GM21390 (cell line): ENCODE measurements around the gene C11orf98.
"Not testable (repeated sequence)": the region's sequence is repeated elsewhere in the genome, so short reads cannot be mapped to it uniquely, and the experiment has no call there.

Experiments
- ATAC-seq: cut with Tn5 transposase; IDR thresholded peaks from one replicate; pipeline ENCODE4 v1.9.1; 2021; ENCODE audit not compliant: unreplicated experiment

The C11orf98 gene

DNA sequence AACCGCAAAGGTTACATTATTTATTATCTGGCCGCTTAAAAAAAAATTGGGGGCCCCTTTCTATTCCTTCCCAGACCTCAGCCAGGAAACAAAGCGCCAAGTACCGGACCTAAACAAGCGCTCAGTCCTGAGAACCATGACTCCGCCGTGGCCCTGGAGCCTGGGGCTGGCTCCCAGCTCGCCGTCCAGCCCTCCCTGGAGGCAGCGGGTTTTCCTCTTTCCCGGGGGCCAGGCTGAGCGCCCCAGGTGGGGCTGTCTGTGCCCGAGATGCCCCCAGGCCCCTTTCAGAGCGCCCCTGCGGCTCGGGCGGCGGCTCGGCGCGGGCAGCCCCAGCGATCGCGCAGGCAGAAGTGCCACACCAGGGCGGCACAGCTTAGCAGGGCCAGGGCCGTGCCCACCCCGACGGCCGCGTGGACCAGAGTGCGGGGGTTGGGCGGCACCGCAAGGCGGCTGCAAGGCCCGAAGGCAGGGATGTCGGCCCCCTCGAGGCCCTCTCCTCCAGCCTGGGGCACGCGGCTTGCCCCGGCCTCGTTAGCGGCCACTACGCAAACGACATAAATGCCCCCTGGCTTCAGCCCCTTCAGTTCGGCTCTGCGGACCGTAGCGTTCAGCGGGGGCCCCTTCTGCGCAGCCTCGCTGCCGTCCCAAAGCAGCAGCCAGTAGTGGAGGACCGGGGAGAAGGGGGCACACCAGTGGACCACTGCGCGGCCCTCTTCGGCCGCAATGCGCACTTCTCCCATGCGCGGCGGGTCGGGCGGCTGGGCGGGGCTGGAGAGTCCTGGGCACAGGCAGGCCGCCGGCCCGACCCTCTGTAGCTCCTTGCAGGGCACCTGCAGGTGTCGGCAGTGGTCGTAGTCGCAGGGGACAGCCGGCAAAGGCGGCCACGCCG is 22.7 kb upstream of the C11orf98 start:
- ATAC-seq = no peak

DNA sequence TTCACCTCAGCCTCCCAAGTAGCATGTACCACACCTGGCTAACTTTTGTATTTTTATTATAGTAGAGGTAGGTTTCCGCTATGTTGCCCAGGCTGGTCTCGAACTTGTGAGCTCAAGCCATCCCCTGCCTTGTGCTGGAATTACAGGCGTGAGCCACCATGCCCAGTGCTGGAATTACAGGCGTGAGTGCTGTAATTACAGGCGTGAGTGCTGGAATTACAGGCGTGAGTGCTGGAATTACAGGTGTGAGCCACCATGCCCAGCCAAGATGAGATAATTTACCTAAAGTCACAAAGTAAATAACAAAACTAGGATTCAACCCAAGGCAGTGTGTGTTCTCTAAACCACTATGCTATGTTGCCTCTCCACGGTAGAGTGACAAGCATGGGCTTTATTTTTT is 17.5 kb upstream of the C11orf98 start:
- no peak for ATAC-seq

DNA sequence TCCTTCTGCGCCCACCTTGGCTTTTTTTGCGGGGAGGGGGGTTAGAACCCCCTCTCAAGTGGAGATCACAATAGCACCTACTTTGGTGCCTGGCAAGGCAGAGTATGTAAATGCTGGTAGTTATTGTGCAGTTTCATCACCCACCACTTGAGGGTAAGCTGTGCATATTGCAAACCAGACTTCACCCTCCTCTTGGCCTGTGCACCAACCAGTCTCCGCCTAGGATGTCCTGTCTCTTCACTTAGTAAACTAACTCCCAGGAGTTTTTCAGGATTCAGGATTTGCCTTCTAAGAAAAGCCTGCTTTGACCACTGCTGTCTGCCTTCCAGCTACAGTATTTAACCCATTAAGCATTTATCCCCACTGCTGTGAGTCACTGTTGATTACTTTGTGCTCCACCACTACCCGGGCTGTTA is 15.8 kb upstream of the C11orf98 start:
- peak; percentile 57 for ATAC-seq

DNA sequence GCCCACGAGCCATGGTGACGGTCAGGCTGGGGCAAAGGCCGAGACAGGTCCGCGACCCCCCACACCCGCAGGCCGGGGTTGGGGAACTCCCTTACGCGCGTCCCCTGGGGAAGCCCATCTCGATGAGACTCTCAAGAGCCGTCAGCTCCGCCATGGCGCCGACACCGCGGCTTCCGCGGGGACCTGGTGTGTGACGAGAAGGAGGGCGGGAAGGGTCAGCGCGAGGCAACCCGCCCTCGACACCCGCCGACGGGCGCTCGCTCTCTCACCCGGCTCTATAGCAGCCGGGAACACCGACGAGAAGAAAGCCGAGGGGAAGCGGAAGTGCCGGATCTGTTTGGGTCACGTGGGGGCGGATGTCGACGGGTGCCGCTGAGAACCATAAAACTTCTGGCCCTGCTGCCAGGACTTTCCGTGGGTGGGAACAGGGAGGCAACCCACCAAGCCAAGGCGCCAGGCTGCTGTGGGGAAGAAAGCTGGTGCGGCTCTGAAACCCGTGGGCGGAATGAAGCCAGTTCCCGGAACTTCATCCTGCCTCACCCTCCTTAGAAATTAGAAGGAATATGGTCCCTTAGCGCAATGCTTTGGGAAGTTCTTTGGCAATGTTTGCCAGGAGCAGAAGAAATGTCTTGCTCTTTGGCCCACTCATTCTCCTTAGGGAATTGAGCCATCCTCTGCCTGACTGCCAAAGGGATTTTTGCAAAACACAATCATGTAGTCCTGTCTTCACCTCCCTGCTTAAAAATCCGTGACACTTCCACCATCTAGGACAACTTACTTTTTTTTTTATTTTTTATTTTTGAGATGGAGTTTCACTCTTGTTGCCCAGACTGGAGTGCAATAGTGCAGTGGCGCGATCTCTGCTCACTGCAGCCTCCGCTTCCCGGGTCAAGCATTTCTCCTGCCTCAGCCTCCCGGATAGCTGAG is 14.0 kb upstream of the C11orf98 start, which contains the start of gene UBXN1:
TSS of gene UBXN1 (minus strand) at position 304 of the 927 bp plus-strand sequence. CDS start at position 154, 150 bp downstream.
- ATAC-seq = peak; percentile 74

DNA sequence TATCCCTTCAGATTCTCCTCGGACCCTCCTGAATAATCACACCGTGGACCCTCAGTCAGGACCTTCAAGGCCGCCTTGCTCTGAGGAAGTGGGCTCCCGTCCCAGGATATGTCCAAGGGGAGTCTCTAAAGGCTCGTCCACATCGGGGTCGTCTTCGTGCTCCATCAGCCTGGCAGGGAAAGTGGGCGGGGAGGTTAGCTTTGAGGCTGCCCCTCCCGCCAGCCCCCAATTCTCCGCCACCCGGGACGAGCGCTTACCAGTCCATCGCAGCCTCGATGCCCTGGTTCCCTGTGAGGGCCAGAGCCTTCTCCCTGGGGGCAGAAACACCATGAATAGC is 13.4 kb upstream of the C11orf98 start:
- no peak for ATAC-seq

DNA sequence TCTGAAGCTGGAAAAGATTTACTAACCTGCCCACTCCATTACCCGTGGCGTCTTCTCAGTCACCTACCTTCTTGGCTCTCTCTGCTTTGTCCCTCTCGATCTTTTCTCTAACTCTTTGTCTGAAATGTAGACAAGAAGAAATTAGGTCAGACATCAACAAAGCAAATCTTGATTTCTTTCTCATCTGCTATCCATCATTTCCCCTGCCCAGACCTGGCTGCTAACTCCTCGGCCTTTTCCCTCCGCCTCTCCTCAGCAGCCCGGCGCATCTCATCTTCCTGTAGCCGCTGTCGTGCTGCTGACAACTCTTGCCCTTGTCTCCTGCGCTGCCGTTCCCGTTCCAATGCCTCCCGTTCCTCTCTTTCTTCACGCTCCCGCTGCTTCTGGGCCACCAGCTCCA is 12.7 kb upstream of the C11orf98 start:
- no peak for ATAC-seq

DNA sequence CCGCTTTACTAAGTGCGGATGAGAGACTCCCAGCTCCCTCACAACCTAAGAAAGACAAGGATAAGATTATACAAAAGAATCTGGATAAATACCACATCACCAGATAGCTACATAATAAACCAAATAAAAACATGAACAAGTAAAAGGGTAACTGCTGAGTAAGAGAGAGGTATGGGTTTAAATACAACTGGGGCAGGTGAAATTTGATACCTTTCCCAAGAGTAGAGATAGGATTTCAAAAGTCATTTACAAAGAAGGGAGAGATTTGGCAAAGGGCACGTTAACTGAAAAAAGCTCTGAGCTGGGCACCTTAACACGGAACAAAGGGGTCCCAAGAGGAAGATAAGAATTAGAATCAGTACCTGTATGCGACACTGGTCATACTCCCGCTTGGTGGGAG is 12.1 kb upstream of the C11orf98 start:
- ATAC-seq = no peak

DNA sequence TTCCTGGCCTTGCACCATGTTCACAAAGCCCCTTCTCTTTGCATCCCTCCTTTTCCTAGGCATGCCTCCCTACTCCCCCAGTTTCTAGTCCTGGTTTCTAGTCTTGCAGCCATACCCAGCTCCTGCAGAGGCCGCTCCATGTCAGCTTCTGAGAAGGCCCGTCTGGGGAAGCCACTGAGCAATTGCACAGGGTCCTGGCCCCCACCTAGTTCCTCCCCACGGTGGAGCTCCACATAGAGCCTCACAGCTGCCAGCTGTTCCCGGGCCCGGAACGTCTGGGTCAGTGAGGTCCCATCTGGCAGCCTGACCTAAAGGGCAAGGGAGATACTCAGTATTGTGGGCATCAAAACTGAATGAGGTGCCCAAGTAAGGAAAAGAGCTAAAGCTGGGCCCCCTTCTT is 11.7 kb upstream of the C11orf98 start:
- ATAC-seq = no peak

DNA sequence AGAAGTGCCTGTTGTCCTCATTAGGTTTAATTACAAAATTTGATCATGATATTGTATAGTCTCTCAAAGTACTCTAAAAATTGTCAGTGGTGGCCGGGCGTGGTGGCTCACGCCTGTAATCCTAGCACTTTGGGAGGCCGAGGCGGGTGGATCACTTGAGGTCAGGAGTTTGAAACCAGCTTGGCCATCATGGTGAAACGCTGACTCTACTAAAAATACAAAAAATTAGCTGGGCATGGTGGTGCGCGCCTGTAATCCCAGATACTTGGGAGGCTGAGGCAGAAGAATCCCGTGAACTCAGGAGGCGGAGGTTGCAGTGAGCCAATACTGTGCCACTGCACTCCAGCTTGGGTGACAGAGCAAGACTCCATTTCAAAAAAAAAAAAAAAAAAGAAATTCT is 10.4 kb upstream of the C11orf98 start:
- ATAC-seq = not testable (repeated sequence)

DNA sequence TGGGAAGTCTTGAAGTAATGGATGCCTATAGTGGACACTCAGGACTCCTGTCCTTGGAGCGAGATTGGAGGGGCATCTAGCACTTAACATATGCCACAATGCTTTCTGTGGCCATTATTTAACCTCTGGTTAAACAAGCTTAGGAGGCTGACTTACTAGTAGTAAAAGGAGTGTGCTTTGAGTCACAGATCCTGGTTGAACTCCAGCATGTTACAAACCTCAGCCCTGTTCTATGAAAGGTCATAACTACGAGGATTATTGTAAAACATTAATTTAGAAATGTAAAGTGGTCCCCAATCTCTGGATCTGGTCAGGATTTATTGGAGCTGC is 8.2 kb upstream of the C11orf98 start:
- ATAC-seq = no peak

DNA sequence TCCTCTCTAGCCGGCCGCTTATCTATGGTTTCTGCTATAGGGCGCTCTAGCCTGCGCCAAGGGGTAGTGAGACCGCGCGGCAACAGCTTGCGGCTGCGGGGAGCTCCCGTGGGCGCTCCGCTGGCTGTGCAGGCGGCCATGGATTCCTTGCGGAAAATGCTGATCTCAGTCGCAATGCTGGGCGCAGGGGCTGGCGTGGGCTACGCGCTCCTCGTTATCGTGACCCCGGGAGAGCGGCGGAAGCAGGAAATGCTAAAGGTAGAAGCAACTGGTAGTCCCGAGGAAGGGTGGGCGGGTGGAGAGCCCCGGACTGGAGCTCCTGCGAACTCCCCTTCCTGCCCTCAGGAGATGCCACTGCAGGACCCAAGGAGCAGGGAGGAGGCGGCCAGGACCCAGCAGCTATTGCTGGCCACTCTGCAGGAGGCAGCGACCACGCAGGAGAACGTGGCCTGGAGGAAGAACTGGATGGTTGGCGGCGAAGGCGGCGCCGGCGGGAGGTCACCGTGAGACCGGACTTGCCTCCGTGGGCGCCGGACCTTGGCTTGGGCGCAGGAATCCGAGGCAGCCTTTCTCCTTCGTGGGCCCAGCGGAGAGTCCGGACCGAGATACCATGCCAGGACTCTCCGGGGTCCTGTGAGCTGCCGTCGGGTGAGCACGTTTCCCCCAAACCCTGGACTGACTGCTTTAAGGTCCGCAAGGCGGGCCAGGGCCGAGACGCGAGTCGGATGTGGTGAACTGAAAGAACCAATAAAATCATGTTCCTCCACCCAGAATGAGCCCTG is 6.8 kb upstream of the C11orf98 start, which contains the start of the genes LBHD1 and UQCC3:
TSS of gene LBHD1 (minus strand) at position 660 of the 782 bp plus-strand sequence. CDS start 2,236 bp downstream, outside the sequence.
TSS of gene UQCC3 (plus strand) at position 66 of the 782 bp plus-strand sequence. CDS start at position 139, 73 bp downstream.
- ATAC-seq = peak; percentile 67

DNA sequence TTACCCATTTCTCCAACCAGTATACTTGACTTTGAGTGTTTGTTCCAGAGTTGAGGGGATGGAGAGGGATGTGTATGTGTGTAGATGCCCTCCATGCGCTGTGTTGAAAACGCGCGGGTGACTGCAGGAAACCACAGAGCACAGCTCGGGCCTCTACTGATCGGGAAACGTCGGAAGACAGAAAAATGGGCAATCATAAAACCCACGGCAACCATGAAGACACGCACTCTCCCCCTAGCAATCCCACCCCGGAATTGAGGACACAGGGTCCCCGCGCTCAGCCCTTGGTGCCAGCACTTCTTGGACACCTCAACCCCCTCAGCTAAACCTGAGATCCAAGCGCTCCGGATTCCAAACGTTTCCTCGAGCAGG is 6.2 kb upstream of the C11orf98 start:
- no peak for ATAC-seq

DNA sequence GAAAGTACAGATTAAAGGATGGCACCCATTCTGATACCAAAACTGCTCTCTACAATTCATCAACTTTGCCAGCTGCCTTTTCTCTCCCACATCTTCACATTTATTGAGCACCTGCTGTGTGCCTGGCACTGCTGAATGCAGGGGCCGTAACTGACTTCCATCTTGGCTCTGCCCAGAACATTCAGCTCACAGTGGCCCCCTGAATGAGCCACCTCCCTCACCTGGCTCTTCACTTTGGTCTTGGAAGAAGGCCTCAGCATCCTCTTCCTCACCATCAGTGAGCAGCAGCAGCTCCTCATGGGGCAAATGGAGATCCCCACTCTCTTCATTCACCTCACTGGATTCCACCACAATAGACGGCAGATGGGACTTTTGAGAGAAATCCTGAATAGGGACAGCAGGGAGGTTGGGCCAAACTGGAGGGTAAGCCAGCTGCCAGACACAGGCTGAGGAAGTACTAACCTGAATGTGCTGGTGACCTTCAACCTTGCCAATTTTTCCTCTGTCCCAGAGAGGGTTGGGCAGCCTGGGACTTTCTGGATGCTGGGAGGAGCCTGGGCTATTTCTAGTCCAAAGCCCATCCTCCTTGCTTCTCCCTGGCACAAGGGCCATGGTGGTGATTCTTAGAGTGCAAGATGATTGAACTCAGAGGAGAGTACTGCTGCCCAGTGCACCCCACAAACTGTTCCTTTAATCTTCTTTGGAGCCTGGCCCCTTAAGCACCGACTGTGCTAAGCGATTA is 4.6 kb upstream of the C11orf98 start:
- no peak for ATAC-seq

DNA sequence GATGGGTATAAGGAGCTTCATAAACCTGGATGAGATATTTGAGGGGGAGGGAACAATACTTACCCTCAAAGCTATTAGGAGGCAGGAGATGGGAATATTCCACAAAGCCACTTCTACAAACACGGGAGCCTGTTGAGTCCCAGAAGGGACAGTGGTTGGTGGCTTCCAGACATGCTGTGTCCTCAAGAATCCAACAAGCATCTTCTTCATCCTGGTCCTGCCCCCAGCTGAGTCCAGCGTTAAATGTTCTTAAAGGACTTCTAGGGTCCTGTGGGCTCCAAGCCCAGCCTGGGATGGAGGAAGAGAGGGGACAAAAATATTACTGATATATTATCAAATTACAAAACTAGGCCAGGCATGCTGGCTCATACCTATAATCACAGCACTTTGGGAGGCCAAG is 2.5 kb upstream of the C11orf98 start:
- no peak for ATAC-seq

DNA sequence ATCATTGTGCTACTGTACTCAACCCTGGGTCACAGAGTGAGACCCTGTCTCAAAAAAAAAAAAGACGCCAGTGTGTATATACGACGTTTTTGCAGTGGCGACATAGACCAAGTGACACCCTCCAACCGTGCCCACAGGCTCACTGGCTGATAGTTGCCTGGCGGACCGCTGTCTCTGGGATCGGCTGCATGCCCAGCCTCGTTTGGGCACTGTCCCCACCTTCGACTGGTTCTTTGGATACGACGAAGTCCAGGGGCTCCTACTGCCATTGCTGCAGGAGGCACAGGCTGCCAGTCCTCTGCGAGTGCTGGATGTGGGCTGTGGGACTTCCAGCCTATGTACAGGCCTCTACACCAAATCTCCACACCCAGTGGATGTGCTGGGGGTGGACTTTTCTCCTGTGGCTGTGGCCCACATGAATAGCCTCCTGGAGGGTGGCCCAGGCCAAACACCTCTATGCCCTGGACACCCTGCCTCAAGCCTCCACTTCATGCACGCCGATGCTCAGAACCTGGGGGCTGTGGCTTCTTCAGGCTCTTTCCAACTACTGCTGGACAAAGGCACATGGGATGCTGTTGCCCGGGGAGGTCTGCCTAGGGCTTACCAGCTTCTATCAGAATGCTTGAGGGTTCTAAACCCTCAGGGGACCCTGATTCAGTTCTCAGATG is 1.4 kb upstream of the C11orf98 start:
- no peak for ATAC-seq

DNA sequence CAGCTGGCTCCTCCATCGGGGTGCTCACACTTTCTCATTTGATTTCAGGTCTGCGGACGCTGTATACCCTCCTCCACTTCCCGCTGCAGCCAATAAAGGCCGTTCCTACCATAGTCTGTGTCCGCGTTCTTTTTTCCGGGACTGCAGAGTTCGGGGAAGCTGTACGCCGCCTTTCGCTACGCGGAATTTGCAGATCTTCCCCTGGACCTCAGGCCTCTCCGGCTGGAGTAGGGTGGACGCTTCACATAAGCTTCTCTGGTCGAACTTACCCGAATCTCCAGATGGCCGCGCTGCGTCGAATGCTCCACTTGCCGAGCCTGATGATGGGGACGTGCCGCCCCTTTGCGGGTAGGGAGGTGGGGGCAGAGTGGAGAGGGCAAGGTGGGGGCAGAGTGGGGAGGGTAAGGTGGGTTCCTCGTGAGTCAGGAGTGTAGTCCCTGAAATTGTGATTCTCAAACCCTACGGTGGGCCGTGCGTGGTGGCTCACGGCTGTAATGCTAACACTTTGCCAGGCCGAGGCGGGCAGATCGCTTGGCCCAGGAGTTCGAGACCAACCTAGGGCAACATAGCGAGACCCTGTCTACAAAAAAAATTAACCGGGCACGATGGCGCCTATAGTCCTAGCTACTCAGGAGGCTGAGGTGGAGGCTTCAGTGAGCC is 719 bp upstream of the C11orf98 start:
- peak; percentile 13 for ATAC-seq

DNA sequence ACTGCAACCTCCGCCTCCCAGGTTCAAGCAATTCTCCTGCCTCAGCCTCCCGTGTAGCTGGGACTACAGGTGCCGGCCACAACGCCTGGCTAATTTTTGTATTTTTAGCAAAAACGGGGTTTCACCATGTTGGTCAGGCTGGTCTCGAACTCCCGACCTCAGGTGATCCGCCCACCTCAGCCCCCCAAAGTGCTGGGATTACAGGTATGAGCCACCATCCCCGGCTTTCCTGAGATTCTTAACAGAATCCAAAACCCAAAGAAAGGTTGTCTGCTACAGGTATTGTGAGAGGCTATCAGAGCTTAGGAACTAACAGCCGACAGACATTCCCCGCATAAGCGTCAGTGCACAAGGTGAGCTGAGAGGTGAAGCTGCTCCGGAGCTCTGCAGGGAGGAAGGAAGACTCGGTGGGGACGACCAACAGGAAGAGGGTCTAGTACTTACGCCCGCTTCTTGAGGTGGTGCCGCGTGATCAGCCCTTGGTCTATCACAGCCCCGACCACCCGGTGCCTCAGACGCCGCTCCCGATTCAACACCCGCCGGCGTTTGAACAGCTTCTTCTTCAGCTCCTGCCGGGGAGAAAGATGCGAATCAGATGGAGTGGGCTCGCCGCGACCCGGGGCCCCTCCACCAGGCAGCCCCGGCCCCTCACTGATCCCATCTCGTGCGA is 470 bp downstream of the C11orf98 start:
- ATAC-seq = peak; percentile 29

DNA sequence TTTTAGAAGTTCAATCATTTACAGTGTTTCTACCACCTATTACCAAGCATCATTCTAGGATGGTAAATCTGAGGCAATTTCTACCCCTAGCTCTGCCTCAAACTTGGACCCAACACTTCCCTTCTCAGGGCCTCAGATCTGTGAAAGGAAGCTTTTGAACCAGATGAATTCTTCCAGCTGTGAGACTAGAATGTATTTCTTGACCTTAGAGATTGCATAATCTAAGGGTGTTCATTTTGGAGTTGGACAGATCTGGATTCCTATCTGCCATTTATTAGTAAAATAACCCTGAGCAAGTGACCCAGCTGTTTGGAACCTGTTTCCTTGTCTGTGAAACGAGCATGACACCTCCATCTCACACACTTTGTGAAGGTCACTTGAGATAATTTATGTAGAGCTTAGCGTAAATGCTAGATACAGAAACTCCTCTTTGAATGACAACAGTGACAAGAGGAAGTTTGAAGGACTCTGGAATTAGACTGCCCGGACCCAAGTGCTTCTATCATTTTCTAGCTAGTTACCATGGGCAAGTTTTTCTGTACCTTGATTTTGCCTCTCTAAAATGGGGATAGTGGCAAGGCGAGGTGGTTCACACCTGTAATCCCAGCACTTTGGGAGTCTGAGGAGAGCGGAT is 8.1 kb downstream of the C11orf98 start:
- ATAC-seq = no peak
